SK-N-SH (cell line): ENCODE measurements around the gene TGFB1I1. TPM values are rescaled to one million over a fixed set of nuclear protein-coding genes. Genes with fewer than 3 reads are reported as not detected.

Source experiments
- CTCF ChIA-PET: fragments of 300-600, 350-600 bp; formaldehyde crosslinking; extraction: SDS; loops from one replicate; lab custom pipeline; 2021; lab: Yijun Ruan, JAX
- POLR2A ChIA-PET: fragments of 350-600 bp; sonication (Branson Sonifier 250); formaldehyde crosslinking; extraction: SDS; loops from one replicate; lab custom pipeline; 2020; ENCODE audit warnings: antibody characterized with exemption, inconsistent platforms; lab: Yijun Ruan, JAX
- DNase-seq: peaks from one replicate; pipeline ENCODE4 v3.0.0; 2012
- H2AFZ ChIP-seq: fragments of 200-600 bp; sonication (generic); 2 replicates; pipeline ENCODE4 v1.8.1; 2016; ENCODE audit warnings: antibody characterized with exemption, mild to moderate bottlenecking, low read depth
- H3F3A ChIP-seq: fragments of 200-600 bp; sonication (generic); replicated peaks from 2 replicates; pipeline ENCODE3; 2016; ENCODE audit warnings: antibody characterized with exemption, mild to moderate bottlenecking; ENCODE audit not compliant: insufficient read depth
- H3K27ac ChIP-seq, 2 experiments: fragments of 200-500 bp in 1 of 2; fragments of 200-600 bp in 1 of 2; sonication (Bioruptor generic) in 1 of 2; sonication (generic), shearing (Covaris generic) in 1 of 2; 2 replicates each; pipeline versions ENCODE4 v1.5.1 to v1.6.1; 2014 to 2016; ENCODE audit warnings: low read depth in 2 of 2, inconsistent platforms in 1 of 2, low read length in 1 of 2, mild to moderate bottlenecking in 1 of 2, mixed read lengths in 1 of 2
- H3K27me3 ChIP-seq: fragments of 200-600 bp; sonication (generic), shearing (Covaris generic); 2 replicates; pipeline ENCODE4 v1.6.1; 2016; ENCODE audit warnings: mixed run types; ENCODE audit not compliant: insufficient read depth
- H3K36me3 ChIP-seq, 2 experiments: fragments of 200-500 bp in 1 of 2; fragments of 200-600 bp in 1 of 2; sonication (Bioruptor generic) in 1 of 2; sonication (generic) in 1 of 2; replicated peaks in 1 of 2; 2 replicates each; pipeline versions ENCODE3 to v1.5.1; 2014 to 2016; ENCODE audit warnings: low read length in 1 of 2, mild to moderate bottlenecking in 1 of 2; ENCODE audit not compliant: insufficient read depth in 2 of 2, control insufficient read depth in 1 of 2
- H3K4me1 ChIP-seq, 2 experiments: fragments of 200-500 bp in 1 of 2; fragments of 200-600 bp in 1 of 2; sonication (Bioruptor generic) in 1 of 2; sonication (generic), shearing (Covaris generic) in 1 of 2; 2 replicates each; pipeline versions ENCODE4 v1.5.1 to v1.6.1; 2014 to 2016; ENCODE audit warnings: low read depth in 1 of 2, low read length in 1 of 2, mixed run types in 1 of 2; ENCODE audit not compliant: insufficient read depth in 2 of 2, control insufficient read depth in 1 of 2
- H3K4me2 ChIP-seq: fragments of 200-600 bp; sonication (generic), shearing (Covaris generic); 2 replicates; pipeline ENCODE4 v1.6.1; 2017; ENCODE audit warnings: mixed run types
- H3K4me3 ChIP-seq, 2 experiments: fragments of 200-500 bp in 1 of 2; fragments of 200-600 bp in 1 of 2; sonication (Bioruptor generic) in 1 of 2; sonication (generic), shearing (Covaris generic) in 1 of 2; 2 replicates each; pipeline versions ENCODE4 v1.5.1 to v1.8.1; 2014 to 2016; ENCODE audit warnings: low read depth in 2 of 2, inconsistent platforms in 1 of 2, low read length in 1 of 2, mild to moderate bottlenecking in 1 of 2, mixed read lengths in 1 of 2, moderate library complexity in 1 of 2
- H3K79me2 ChIP-seq: fragments of 200-600 bp; sonication (generic); 2 replicates; pipeline ENCODE4 v1.8.1; 2017; ENCODE audit warnings: mild to moderate bottlenecking; ENCODE audit not compliant: insufficient read depth
- H3K9ac ChIP-seq: fragments of 200-600 bp; sonication (generic); 2 replicates; pipeline ENCODE4 v1.6.1; 2017; ENCODE audit warnings: mixed run types
- H3K9me2 ChIP-seq: fragments of 200-600 bp; sonication (generic); 2 replicates; pipeline ENCODE4 v1.6.1; 2017; ENCODE audit warnings: mixed run types
- H3K9me3 ChIP-seq: fragments of 200-600 bp; sonication (generic); 2 replicates; pipeline ENCODE4 v1.6.1; 2017; ENCODE audit warnings: mixed run types, mild to moderate bottlenecking, moderate library complexity
- H4K20me1 ChIP-seq: fragments of 200-600 bp; sonication (generic); 2 replicates; pipeline ENCODE4 v1.6.1; 2017; ENCODE audit warnings: mild to moderate bottlenecking, mixed run types; ENCODE audit not compliant: insufficient read depth
- ELF1 ChIP-seq: IDR thresholded peaks from 2 replicates; pipeline ENCODE4 v1.4.0; 2012
- FOSL2 ChIP-seq: IDR thresholded peaks from 2 replicates; pipeline ENCODE4 v1.4.0; 2012; ENCODE audit warnings: low read depth, mild to moderate bottlenecking, moderate library complexity, borderline replicate concordance
- FOXM1 ChIP-seq: IDR thresholded peaks from 2 replicates; pipeline ENCODE4 v1.4.0; 2012; ENCODE audit warnings: low read depth, mild to moderate bottlenecking
- MEF2A ChIP-seq: IDR thresholded peaks from 2 replicates; pipeline ENCODE4 v1.4.0; 2012; ENCODE audit warnings: low read depth, borderline replicate concordance
- POLR2AphosphoS5 ChIP-seq: IDR thresholded peaks from 2 replicates; pipeline ENCODE4 v1.6.1; 2012; ENCODE audit warnings: low read depth, low read length
- RFX5 ChIP-seq: IDR thresholded peaks from 2 replicates; pipeline ENCODE4 v1.6.1; 2012; ENCODE audit warnings: mild to moderate bottlenecking, improper control_type of control experiment, low read length
- RXRA ChIP-seq: IDR thresholded peaks from 2 replicates; pipeline ENCODE4 v1.4.0; 2012; ENCODE audit warnings: low read depth, mild to moderate bottlenecking, borderline replicate concordance
- SMC3 ChIP-seq: IDR thresholded peaks from 2 replicates; pipeline ENCODE4 v1.6.1; 2012; ENCODE audit warnings: low read depth, low read length, improper control_type of control experiment
- TEAD4 ChIP-seq: IDR thresholded peaks from 2 replicates; pipeline ENCODE4 v1.4.0; 2012; ENCODE audit warnings: mild to moderate bottlenecking, borderline replicate concordance; ENCODE audit not compliant: insufficient read depth
- WGBS: methylation state at CpG from one replicate; pipeline ENCODE4 v1.1.6; 2017; ENCODE audit warnings: low lambda C conversion rate; 5-methylcytosine and 5-hydroxymethylcytosine counted together
- polyA plus RNA-seq, 3 experiments: library from polyadenylated mRNA; depleted of rRNA; stranded (reverse); fragments of >200 nt; gene quantifications; 2 replicates each; pipeline ENCODE4 v1.2.3, GENCODE V29; 2012
- TF ChIP-seq, protein P1 (sequence below): IDR thresholded peaks from 2 replicates; pipeline ENCODE4 v1.6.1; 2012; ENCODE audit warnings: mild to moderate bottlenecking, low read depth, low read length, moderate library complexity
- TF ChIP-seq, protein P2 (sequence below): fragments of 200-600 bp; sonication (generic); IDR thresholded peaks from 2 replicates; pipeline ENCODE4 v1.6.1; 2017; ENCODE audit warnings: antibody characterized with exemption, mild to moderate bottlenecking, moderate library complexity

TGFB1I1 gene
- polyA plus RNA-seq, 1 of the 3 experiments (the other 2 are of a cell fraction), result 29.7 TPM

DNA sequence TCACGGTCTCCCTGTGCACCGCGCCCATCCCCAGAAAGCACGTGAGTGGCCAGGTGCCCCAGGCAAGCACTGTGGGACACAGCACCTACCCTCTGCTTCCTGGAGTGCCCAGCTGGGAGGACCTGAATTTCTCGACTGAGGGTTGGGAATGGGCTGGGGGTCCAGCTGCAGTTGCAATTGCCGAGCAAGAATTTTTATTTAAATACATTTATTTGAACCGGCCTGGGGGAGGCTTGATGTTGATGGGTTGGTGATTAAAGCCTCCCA is 17.3 kb downstream of the TGFB1I1 start:
- Histone ChIP-seq H3F3A (no peaks in the 10 kb centered on the region), H3K27ac (no peak overlapping the region), H3K36me3 (peaks cover 0 to 16% of the 10 kb centered on the region in 2 experiments), H2AFZ (no peak overlapping the region), H3K9me3 (no peaks in the 10 kb centered on the region), H3K79me2 (no peaks in the 10 kb centered on the region), H3K4me1 (peaks cover 0 to 16% of the 10 kb centered on the region in 2 experiments; a peak in 1 of 4 replicates), H3K9ac (no peak overlapping the region), H4K20me1 (no peaks in the 10 kb centered on the region), H3K4me2 (no peak overlapping the region), H3K4me3 (no peak overlapping the region), H3K9me2 (no peaks in the 10 kb centered on the region), H3K27me3 (no peaks in the 10 kb centered on the region)
- TF ChIP-seq FOSL2, result no peak
- TF ChIP-seq FOXM1, result no peak
- no peak for TF ChIP-seq POLR2AphosphoS5
- no peak for TF ChIP-seq RFX5
- no peak for TF ChIP-seq TEAD4
- TF ChIP-seq, protein P1, sequence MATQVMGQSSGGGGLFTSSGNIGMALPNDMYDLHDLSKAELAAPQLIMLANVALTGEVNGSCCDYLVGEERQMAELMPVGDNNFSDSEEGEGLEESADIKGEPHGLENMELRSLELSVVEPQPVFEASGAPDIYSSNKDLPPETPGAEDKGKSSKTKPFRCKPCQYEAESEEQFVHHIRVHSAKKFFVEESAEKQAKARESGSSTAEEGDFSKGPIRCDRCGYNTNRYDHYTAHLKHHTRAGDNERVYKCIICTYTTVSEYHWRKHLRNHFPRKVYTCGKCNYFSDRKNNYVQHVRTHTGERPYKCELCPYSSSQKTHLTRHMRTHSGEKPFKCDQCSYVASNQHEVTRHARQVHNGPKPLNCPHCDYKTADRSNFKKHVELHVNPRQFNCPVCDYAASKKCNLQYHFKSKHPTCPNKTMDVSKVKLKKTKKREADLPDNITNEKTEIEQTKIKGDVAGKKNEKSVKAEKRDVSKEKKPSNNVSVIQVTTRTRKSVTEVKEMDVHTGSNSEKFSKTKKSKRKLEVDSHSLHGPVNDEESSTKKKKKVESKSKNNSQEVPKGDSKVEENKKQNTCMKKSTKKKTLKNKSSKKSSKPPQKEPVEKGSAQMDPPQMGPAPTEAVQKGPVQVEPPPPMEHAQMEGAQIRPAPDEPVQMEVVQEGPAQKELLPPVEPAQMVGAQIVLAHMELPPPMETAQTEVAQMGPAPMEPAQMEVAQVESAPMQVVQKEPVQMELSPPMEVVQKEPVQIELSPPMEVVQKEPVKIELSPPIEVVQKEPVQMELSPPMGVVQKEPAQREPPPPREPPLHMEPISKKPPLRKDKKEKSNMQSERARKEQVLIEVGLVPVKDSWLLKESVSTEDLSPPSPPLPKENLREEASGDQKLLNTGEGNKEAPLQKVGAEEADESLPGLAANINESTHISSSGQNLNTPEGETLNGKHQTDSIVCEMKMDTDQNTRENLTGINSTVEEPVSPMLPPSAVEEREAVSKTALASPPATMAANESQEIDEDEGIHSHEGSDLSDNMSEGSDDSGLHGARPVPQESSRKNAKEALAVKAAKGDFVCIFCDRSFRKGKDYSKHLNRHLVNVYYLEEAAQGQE, result no peak
- TF ChIP-seq, protein P2, sequence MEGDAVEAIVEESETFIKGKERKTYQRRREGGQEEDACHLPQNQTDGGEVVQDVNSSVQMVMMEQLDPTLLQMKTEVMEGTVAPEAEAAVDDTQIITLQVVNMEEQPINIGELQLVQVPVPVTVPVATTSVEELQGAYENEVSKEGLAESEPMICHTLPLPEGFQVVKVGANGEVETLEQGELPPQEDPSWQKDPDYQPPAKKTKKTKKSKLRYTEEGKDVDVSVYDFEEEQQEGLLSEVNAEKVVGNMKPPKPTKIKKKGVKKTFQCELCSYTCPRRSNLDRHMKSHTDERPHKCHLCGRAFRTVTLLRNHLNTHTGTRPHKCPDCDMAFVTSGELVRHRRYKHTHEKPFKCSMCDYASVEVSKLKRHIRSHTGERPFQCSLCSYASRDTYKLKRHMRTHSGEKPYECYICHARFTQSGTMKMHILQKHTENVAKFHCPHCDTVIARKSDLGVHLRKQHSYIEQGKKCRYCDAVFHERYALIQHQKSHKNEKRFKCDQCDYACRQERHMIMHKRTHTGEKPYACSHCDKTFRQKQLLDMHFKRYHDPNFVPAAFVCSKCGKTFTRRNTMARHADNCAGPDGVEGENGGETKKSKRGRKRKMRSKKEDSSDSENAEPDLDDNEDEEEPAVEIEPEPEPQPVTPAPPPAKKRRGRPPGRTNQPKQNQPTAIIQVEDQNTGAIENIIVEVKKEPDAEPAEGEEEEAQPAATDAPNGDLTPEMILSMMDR, result no peak
- TF ChIP-seq RXRA, result no peak
- no peak for TF ChIP-seq MEF2A
- TF ChIP-seq SMC3, result no peak
- TF ChIP-seq ELF1, result no peak
- 97% methylated on average over 7 of the region's 7 CpGs for WGBS
- POLR2A ChIA-PET, result interaction anchor here (2.5 kb wide), 1 partner anchor 10 kb away, joined by 9 read pairs; no protein-coding TSS in a partner anchor
- CTCF ChIA-PET, result interaction anchor here (1.6 to 2.4 kb wide), 3 partner anchors 12 to 28 kb away, joined by 5 to 10 read pairs (median 7); no protein-coding TSS in a partner anchor
- no peak for DNase-seq
